Activated naive CD4-positive, alpha-beta T cell (primary cell): ENCODE results near the gene BCL6.

ENCODE experiments used
- DNase-seq, 4 experiments: peaks; one replicate each; lab custom pipeline; 2025; lab: John Stamatoyannopoulos, UW

The BCL6 gene

GRCh38 chr3:187739094-187739560 is 6.1 kb downstream of the BCL6 start:
- DNase-seq, result peak in 3 of 4 experiments; percentile 10 to 25 (median 18)

- peak; percentile 10 to 37 (median 22) for DNase-seq
Observed at GRCh38 chr3:187738331-187739093, 6.8 kb downstream of the BCL6 start.

- DNase-seq, result no peak
Observed at GRCh38 chr3:187738071-187738330, 7.3 kb downstream of the BCL6 start.

- DNase-seq, result peak in 1 of 4 experiments; percentile 7
Observed at GRCh38 chr3:187737368-187738070, 7.7 kb downstream of the BCL6 start.

GRCh38 chr3:187737006-187737367 is 8.3 kb downstream of the BCL6 start:
- DNase-seq, result no peak

- no peak for DNase-seq
Observed at GRCh38 chr3:187736418-187736871, 8.8 kb downstream of the BCL6 start.

- no peak for DNase-seq
Observed at GRCh38 chr3:187735837-187736236, 9.4 kb downstream of the BCL6 start.

- no peak for DNase-seq
Observed at GRCh38 chr3:187735383-187735782, 9.9 kb downstream of the BCL6 start.

- no peak for DNase-seq
Observed at GRCh38 chr3:187734841-187735240, 10.4 kb downstream of the BCL6 start.

GRCh38 chr3:187733371-187733770 is 11.9 kb downstream of the BCL6 start:
- no peak for DNase-seq

- DNase-seq, result no peak
Observed at GRCh38 chr3:187729598-187729997, 15.7 kb downstream of the BCL6 start.

- DNase-seq, result no peak
Observed at GRCh38 chr3:187728940-187729583, 16.2 kb downstream of the BCL6 start.

GRCh38 chr3:187728248-187728647 is 17.0 kb downstream of the BCL6 start:
- no peak for DNase-seq

- DNase-seq, result no peak
Observed at GRCh38 chr3:187726564-187726963, 18.7 kb downstream of the BCL6 start.

GRCh38 chr3:187725653-187726370 is 19.5 kb downstream of the BCL6 start:
- no peak for DNase-seq

GRCh38 chr3:187725224-187725623 is 20.0 kb downstream of the BCL6 start:
- DNase-seq, result no peak

- DNase-seq, result no peak
Observed at GRCh38 chr3:187722206-187722612, 23.1 kb downstream of the BCL6 start.

- DNase-seq, result no peak
Observed at GRCh38 chr3:187721055-187721454, 24.2 kb downstream of the BCL6 start.

GRCh38 chr3:187720337-187720670 is 25.0 kb downstream of the BCL6 start:
- DNase-seq, result no peak

GRCh38 chr3:187719628-187720336 is 25.5 kb downstream of the BCL6 start:
- no peak for DNase-seq

GRCh38 chr3:187718802-187719201 is 26.5 kb downstream of the BCL6 start:
- no peak for DNase-seq

- no peak for DNase-seq
Observed at GRCh38 chr3:187717572-187717971, 27.7 kb downstream of the BCL6 start.
